Type B pancreatic cell (in vitro differentiated cells): ENCODE measurements around the gene PDE5A. TPM values are rescaled to one million over a fixed set of nuclear protein-coding genes. Genes with fewer than 3 reads are reported as not detected.

Experiments used
- DNase-seq: peaks from one replicate; pipeline ENCODE4 v3.0.0; 2021; ENCODE audit warnings: mixed read lengths; ENCODE audit not compliant: unreplicated experiment; ENCODE audit errors: extremely low spot score
- H3K27ac Mint-ChIP-seq: 2 replicates; pipeline ENCODE4 v1.8.0; 2021; ENCODE audit warnings: mild to moderate bottlenecking, mixed read lengths
- H3K27me3 Mint-ChIP-seq: 2 replicates; pipeline ENCODE4 v1.8.0; 2021; ENCODE audit warnings: mixed read lengths
- H3K36me3 Mint-ChIP-seq: 2 replicates; pipeline ENCODE4 v1.8.0; 2021; ENCODE audit warnings: mixed read lengths
- H3K4me1 Mint-ChIP-seq: one replicate; pipeline ENCODE4 v1.8.0; 2021; ENCODE audit warnings: mixed read lengths; ENCODE audit not compliant: unreplicated experiment
- H3K4me3 Mint-ChIP-seq: 2 replicates; pipeline ENCODE4 v1.8.0; 2021; ENCODE audit warnings: mild to moderate bottlenecking, mixed read lengths
- H3K9me3 Mint-ChIP-seq: 2 replicates; pipeline ENCODE4 v1.8.0; 2021; ENCODE audit warnings: mixed read lengths
- CTCF ChIP-seq: fragments of 200-600 bp; sonication (generic); conservative IDR thresholded peaks from 2 replicates; pipeline ENCODE4 v1.5.0; 2021; ENCODE audit warnings: antibody characterized with exemption, mild to moderate bottlenecking
- total RNA-seq: library from RNA; stranded (reverse); gene quantifications from 2 replicates; pipeline ENCODE4 v1.2.1, GENCODE V29; 2021; ENCODE audit warnings: low replicate concordance

Gene PDE5A
- total RNA-seq, 1 donor from 2014 or later, result 77.4 TPM

GRCh38 chr4:119629142-119629471 lies 503 bp upstream of the PDE5A start:
- no peak for TF ChIP-seq CTCF
- Mint-ChIP-seq H3K4me3 (peak overlapping the region; percentile 97), H3K27me3 (peaks cover 13% of the 10 kb centered on the region), H3K4me1 (peaks cover 3% of the 10 kb centered on the region), H3K27ac (peak overlapping the region; percentile 64), H3K9me3 (no peaks in the 10 kb centered on the region), H3K36me3 (peaks cover 7% of the 10 kb centered on the region)
- no peak for DNase-seq

- DNase-seq, result peak; percentile 82
- TF ChIP-seq CTCF, result peak; percentile 74
- Mint-ChIP-seq H3K9me3 (no peaks in the 10 kb centered on the region), H3K36me3 (peaks cover 11% of the 10 kb centered on the region), H3K4me3 (peak overlapping the region; percentile 97), H3K27me3 (peaks cover 9% of the 10 kb centered on the region), H3K4me1 (peaks cover 3% of the 10 kb centered on the region), H3K27ac (peak overlapping the region; percentile 77)
Observed at GRCh38 chr4:119627267-119628255, 1.0 kb downstream of the PDE5A start.

- H3K9me3 Mint-ChIP-seq, result no peaks in the 10 kb centered on the region
- peaks cover 3% of the 10 kb centered on the region for H3K27me3 Mint-ChIP-seq
- peaks cover 3% of the 10 kb centered on the region for H3K4me1 Mint-ChIP-seq
- peaks cover 11% of the 10 kb centered on the region for H3K36me3 Mint-ChIP-seq
- H3K27ac Mint-ChIP-seq, result peak overlapping the region; percentile 76
- no peak for DNase-seq
- H3K4me3 Mint-ChIP-seq, result peak overlapping the region; percentile 95
- TF ChIP-seq CTCF, result no peak
Observed at GRCh38 chr4:119626943-119627266, 1.7 kb downstream of the PDE5A start.

GRCh38 chr4:119626420-119626819 lies 2.2 kb downstream of the PDE5A start:
- Mint-ChIP-seq H3K27ac (peak overlapping the region; percentile 76), H3K27me3 (peaks cover 3% of the 10 kb centered on the region), H3K9me3 (no peaks in the 10 kb centered on the region), H3K4me1 (peaks cover 4% of the 10 kb centered on the region), H3K36me3 (peaks cover 13% of the 10 kb centered on the region), H3K4me3 (peak overlapping the region; percentile 95)
- no peak for DNase-seq
- TF ChIP-seq CTCF, result no peak

GRCh38 chr4:119625761-119626160 lies 2.8 kb downstream of the PDE5A start:
- TF ChIP-seq CTCF, result no peak
- Mint-ChIP-seq H3K9me3 (no peaks in the 10 kb centered on the region), H3K27me3 (peaks cover 3% of the 10 kb centered on the region), H3K27ac (no peak overlapping the region), H3K4me3 (peak overlapping the region; percentile 95), H3K4me1 (peaks cover 8% of the 10 kb centered on the region), H3K36me3 (peaks cover 16% of the 10 kb centered on the region)
- no peak for DNase-seq
